22Rv1 (cell line): ENCODE data around the gene CTNNA3.

Experiments used
- ZFX ChIP-seq: fragments of 450-650 bp; IDR thresholded peaks from 2 replicates; pipeline ENCODE4 v1.6.1; 2017; ENCODE audit warnings: antibody characterized with exemption, borderline replicate concordance
- TF ChIP-seq, protein P1 (sequence below): fragments of 450-650 bp; IDR thresholded peaks from 2 replicates; pipeline ENCODE4 v1.5.1; 2017; ENCODE audit warnings: mild to moderate bottlenecking

DNA sequence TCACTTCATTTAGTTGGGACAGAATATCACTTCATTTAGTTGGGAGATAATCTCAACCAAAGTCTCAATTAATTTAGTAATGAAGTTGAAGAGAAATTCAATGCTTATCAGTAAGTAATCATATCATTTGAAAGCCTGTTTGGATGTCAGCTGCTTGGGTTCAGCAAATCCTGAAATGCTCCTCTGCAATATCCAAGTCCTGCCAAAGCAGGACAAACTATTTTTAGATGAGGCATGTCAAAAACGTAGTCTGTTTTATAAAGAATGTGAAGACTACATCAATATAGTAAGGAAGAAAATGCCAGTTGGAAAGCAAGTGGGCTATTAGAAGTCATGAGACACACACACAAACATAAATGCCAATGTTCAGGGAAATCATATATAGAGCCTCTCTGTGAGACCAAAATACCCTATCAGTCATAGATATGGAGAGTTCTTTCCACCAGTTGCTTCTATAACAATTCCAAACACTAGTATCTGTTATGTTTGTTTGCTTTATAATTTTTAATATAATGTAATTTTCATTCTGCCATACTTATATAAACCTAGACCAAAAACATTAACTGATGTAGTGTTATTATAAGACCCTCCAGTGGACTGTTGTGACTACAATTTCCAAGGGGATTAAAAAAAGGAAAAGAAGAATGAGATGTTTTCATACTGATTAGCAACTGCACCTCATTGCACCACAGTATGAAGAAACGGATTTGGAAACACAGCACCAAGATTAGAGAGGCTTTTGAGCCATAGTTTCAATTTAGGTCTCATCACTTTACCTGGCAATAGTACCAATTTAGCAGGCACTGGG lies 609.5 kb downstream of the CTNNA3 start:
- TF ChIP-seq, protein P1, sequence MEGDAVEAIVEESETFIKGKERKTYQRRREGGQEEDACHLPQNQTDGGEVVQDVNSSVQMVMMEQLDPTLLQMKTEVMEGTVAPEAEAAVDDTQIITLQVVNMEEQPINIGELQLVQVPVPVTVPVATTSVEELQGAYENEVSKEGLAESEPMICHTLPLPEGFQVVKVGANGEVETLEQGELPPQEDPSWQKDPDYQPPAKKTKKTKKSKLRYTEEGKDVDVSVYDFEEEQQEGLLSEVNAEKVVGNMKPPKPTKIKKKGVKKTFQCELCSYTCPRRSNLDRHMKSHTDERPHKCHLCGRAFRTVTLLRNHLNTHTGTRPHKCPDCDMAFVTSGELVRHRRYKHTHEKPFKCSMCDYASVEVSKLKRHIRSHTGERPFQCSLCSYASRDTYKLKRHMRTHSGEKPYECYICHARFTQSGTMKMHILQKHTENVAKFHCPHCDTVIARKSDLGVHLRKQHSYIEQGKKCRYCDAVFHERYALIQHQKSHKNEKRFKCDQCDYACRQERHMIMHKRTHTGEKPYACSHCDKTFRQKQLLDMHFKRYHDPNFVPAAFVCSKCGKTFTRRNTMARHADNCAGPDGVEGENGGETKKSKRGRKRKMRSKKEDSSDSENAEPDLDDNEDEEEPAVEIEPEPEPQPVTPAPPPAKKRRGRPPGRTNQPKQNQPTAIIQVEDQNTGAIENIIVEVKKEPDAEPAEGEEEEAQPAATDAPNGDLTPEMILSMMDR, result no peak
- TF ChIP-seq ZFX, result no peak
